ENCODE results near the gene ZNF215.
"Not testable (repeated sequence)": the region's sequence is repeated elsewhere in the genome, so short reads cannot be mapped to it uniquely, and the experiment has no call there.

Gene ZNF215

DNA sequence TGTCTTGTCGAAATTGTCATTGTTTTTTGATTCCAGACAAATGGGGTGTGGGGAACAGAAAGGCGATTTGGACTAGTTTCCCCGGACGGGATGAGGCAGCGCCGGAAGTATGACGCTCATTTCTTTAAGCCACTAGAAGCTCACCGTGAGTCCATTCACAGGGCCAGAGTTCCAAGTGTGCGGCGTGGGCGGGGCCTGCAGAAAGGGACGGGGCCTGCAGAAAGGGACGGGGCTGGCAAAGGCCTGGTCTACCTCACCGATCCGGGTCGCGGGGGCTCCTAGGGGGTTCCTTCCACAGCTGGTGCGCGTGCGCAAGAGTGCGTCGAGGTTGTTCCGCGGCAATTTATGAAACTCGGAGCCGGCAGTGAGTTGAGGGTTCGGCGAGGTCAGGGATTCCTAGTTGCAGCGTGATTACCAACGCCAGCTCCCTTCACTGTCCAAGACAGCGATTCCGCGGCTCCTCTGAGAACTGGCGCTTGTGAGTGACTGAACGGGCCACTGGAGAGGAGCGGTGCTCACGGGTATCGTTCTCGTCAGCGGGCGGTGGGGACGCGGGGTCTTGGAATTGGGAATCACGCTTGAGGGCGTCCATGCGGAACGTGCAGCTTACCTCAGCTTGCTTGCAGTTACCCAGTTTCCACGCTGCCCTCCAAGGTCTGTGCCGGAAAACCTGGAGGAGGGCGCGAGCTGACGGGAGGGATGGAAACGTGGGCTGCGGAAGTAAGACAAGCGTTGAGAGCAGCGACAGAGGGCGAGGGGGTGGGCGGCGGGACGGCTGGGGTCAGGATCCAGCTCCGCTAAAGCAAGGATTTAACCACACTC is at the start of gene ZNF215:
Gene ZNF215, plus strand, starts transcription at position 219 of the 822 bp plus-strand sequence. CDS start 5,847 bp downstream, outside the sequence.
- no peak for DNase-seq

- no peak for DNase-seq
Observed at GRCh38 chr11:6876914-6877313, 49.3 kb upstream of the ZNF215 start.

- DNase-seq, result no peak
Observed at GRCh38 chr11:6882751-6883150, 43.5 kb upstream of the ZNF215 start.

DNA sequence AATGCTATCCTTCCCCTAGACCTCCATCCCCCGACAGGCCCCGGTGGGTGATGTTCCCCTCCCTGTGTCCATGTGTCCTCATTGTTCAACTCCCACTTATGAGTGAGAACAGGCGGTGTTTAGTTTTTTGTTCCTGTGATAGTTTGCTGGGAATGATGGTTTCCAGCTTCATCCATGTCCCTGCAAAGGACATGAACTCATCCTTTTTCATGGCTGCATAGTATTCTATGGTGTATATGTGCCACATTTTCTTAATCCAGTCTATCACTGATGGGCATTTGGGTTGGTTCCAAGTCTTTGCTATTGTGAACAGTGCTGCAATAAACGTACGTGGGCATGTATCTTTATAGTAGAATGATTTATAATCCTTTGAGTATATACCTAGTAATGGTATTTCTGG is 38.5 kb upstream of the ZNF215 start:
- DNase-seq, result not testable (repeated sequence)

DNA sequence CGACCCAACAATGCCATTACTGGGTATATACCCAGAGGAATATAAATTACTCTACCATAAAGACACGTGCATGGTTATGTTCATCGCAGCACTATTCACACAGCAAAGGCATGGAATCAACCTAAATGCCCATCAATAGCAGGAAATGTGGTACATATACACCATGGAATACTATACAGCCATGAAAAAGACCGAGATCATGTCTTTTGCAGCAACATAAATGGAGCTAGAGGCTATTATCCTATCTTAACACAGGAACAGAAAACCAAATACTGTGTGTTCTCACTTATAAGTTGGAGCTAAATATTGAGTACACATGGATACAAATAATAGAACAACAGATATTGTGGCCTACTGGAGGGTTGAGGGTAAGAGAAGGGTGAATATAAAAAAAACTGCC is 37.4 kb upstream of the ZNF215 start:
- DNase-seq, result no peak

DNA sequence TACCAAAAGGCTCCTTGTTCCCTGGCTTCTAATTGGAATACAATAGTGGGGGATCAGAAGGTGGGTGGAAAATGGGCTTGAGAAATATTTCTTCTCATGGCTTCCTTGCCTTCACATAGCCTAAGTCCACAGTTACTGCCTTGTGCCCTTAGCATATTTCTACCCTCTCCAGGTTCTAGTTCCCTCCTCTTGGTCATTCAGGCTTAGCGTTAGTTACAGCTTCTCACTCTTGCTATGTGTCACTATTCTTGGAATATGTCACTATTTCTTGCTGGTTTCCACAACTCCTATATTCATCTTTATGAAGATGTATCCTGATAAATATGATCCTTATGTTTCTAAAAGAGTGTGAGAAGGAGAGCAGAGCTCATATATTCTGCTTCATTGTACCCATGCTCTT is 36.4 kb upstream of the ZNF215 start:
- DNase-seq, result no peak

DNA sequence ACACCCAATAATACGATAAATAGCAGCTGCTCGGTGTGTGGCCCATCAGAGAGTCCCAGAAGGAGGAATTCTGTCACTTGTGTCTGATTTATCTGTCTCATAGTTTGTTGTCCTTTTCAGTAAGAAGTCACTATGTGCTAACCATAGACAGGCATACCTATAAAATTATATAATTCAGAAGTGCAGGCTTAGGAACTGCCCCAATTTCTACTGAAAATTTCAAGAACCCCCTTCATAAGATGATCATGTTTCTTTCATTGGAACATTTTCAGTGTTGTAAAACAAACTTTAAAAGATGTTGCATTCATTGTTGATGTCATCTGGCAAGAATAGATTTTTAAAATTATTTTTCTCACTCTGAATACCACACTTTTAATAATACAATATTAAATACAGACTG is 33.8 kb upstream of the ZNF215 start, which contains the start of gene OR2D2:
Gene OR2D2, minus strand, starts transcription at position 101 of the 400 bp plus-strand sequence. Its CDS starts 0 bp downstream, at position 101.
- DNase-seq, result no peak

GRCh38 chr11:6894097-6894496 is 32.1 kb upstream of the ZNF215 start:
- no peak for DNase-seq

DNA sequence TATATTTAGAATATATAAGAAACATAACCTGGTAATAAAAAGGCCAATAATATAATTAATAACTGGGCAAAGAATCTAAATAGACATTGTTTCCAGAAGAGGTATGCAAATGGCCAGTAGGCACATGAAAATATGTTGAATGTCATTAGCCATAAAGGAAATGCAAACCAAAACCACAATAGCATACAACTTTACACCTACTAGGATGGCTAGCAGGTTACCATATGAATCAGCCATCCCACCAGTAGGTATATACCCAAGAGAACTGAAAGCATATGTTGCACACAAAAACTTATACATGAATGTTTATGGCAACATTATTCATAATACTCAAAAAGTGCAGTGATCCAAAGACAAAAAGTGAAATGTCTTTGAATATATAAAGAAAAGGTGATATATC is 31.2 kb upstream of the ZNF215 start:
- DNase-seq, result no peak

DNA sequence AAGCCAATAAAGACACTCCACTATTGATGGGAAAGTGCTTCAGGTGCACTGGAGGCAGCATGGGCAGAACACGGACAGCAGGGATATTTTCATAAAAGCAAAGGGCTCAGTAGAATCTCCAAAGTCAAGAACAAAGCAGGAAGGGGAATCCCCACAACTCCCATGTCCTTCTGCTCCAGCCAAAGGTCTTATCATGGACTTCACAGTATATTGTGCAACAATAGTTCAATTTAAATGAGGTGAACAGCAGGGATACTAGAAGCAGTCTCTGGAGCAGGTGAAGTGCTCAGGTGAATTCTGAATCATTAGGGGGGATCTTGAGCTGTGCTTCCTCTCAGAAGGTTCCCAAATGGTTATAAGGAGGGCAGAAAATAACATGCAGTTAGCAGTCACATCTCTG is 27.3 kb upstream of the ZNF215 start:
- no peak for DNase-seq

GRCh38 chr11:6900327-6900999 is 25.8 kb upstream of the ZNF215 start:
- no peak for DNase-seq

- not testable (repeated sequence) for DNase-seq
Observed at GRCh38 chr11:6904804-6905203, 21.4 kb upstream of the ZNF215 start.

DNA sequence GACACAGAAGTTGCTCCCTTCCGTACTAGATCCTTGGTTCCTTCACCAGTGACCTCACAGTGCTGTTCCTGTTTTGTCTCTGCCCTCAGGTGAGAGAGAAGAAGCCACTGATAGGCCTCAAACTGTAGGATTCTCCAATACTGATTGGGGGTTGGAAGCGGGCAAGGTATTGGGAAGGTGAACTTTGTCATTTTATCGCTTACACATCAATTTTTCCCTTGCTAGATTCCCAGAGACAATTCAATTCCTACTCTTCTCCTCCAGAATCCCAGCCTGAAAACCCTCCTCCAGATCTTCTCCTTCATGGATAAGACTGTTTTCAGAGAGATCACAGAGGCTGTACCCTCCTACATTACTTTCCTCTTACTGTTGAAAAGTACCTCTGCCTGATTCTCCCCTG is 14.8 kb upstream of the ZNF215 start:
- DNase-seq, result no peak

- DNase-seq, result no peak
Observed at GRCh38 chr11:6911948-6912347, 14.3 kb upstream of the ZNF215 start.

GRCh38 chr11:6919698-6920097 is 6.5 kb upstream of the ZNF215 start:
- no peak for DNase-seq

DNA sequence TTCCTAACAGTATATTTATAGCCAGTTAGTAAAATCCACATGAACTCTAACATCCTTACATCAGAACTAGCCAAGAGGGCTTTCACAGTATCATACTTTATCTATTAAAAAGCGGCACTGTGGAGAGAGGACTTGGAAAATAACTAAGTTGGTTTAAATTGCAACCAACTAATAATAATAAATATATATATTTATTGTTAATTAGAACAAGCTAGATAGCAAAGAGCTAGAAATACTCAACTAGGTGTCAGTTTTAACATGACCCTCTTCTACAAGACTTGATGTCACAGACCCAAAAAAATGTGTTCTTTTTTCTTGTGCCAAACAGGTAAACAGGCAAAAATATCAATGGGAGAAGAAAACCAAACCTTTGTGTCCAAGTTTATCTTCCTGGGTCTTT is 5.5 kb upstream of the ZNF215 start, which contains the start of gene OR2D3:
Gene OR2D3, plus strand, starts transcription at position 301 of the 400 bp plus-strand sequence. Its CDS starts 0 bp downstream, at position 301.
- no peak for DNase-seq

- no peak for DNase-seq
Observed at GRCh38 chr11:6925007-6925577, 1.1 kb upstream of the ZNF215 start.

- no peak for DNase-seq
Observed at GRCh38 chr11:6925636-6926207, 504 bp upstream of the ZNF215 start.

DNA sequence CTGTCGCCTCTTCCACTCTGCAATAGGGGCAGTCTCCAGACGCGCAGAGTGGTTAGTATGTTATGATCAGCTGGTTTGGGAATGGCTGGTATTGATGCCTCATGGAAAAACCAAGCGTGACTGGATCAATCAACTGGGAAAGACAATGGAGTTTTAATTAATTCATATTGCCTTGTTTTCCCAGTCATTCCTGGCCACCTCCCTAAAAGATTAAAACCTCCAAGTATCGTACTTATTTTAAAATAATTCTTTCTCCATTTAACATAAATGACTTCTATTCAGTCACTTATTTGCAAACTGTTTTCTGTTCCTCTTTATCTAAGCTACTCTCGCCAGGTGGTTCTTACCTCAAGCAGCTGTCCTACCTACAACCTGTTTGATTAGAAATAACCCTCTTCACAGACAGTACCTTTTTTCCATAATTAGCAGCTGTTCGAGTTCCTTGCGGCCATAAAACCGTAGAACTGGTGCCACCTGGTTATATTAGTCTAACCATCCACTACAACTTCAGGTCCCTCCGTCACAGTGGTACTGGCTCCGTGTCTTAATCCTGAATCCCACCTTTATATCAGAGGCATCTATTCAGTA is 898 bp downstream of the ZNF215 start:
- DNase-seq, result no peak

- DNase-seq, result no peak
Observed at GRCh38 chr11:6928916-6929315, 2.7 kb downstream of the ZNF215 start.

GRCh38 chr11:6931146-6931713 is 5.0 kb downstream of the ZNF215 start:
- no peak for DNase-seq

GRCh38 chr11:6932145-6932544 is 5.9 kb downstream of the ZNF215 start:
- DNase-seq, result no peak

DNA sequence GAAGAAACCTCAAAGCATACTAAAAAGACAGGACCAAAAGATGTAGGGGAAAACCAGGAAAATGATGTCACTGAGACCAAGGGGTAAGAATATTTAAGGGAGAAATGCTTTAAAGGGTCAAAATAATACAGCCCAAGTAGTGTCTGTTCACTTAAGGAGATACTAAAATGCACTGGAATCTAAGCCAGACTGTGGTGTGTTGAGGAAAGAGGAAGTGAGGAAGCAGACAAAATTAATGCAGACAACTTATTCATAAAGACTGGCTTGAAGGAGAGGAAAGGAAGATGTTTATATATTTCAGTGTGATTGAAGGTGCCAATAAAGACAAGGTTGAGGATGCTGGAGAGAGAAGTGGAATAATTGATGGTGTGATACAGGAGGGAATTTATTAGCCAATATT is 15.7 kb downstream of the ZNF215 start:
- no peak for DNase-seq

Data from NCI-H2171 (cell line).